Sigmoid colon (tissue), 7 donors: ENCODE results near the gene PRPF40A. TPM values are rescaled to one million over a fixed set of nuclear protein-coding genes. Genes with fewer than 3 reads are reported as not detected.
"Not testable (repeated sequence)": the region's sequence is repeated elsewhere in the genome, so short reads cannot be mapped to it uniquely, and the experiment has no call there.

Source experiments
- DNase-seq: peaks from one replicate; pipeline ENCODE4 v3.0.0-alpha.2; 2019
- H3K27ac ChIP-seq, 4 donors: fragments of 200-600 bp; sonication (generic); one replicate each; pipeline ENCODE4 v1.5.1; 2016 to 2019; ENCODE audit warnings: mild to moderate bottlenecking in 1 of 4
- H3K27me3 ChIP-seq, 3 donors: fragments of 200-600 bp; sonication (generic); one replicate each; pipeline ENCODE4 v1.5.1; 2019; ENCODE audit warnings: mild to moderate bottlenecking in 1 of 3
- H3K36me3 ChIP-seq, 4 donors: fragments of 200-600 bp; sonication (generic); one replicate each; pipeline ENCODE4 v1.5.1; 2016 to 2019
- H3K4me1 ChIP-seq, 4 donors: fragments of 200-600 bp; sonication (generic); one replicate each; pipeline ENCODE4 v1.5.1; 2017 to 2019
- H3K4me3 ChIP-seq, 4 donors: fragments of 200-600 bp; sonication (generic); one replicate each; pipeline ENCODE4 v1.5.1; 2017 to 2019; ENCODE audit warnings: mild to moderate bottlenecking in 2 of 4, moderate library complexity in 1 of 4
- H3K9me3 ChIP-seq, 4 donors: fragments of 200-600 bp in 3 of 4; sonication (generic) in 3 of 4; one replicate each; pipeline versions ENCODE4 v1.5.1 to v1.6.1; 2013 to 2019
- EP300 ChIP-seq, 4 donors: sonication (generic); formaldehyde crosslinking; IDR thresholded peaks; one replicate each; pipeline ENCODE4 v1.6.1; 2017; ENCODE audit warnings: antibody characterized with exemption in 4 of 4
- POLR2A ChIP-seq, 2 donors: fragments of 450-650 bp; IDR thresholded peaks; one replicate each; pipeline ENCODE4 v1.6.1; 2016; ENCODE audit warnings: antibody characterized with exemption in 2 of 2, mild to moderate bottlenecking in 2 of 2, moderate library complexity in 2 of 2
- POLR2AphosphoS5 ChIP-seq, 4 donors: sonication (generic); formaldehyde crosslinking; IDR thresholded peaks; one replicate each; pipeline ENCODE4 v1.6.1; 2017; ENCODE audit warnings: antibody characterized with exemption in 4 of 4
- WGBS, 2 donors: extraction: QIAGEN DNeasy Blood & Tissue Kit; methylation state at CpG; one replicate each; pipeline ENCODE4 v1.1.7; 2013; 5-methylcytosine and 5-hydroxymethylcytosine counted together
- intact Hi-C: fragments of 100-400 bp; cut with DNase I; formaldehyde crosslinking; loops from one replicate; pipeline ENCODE4 v1.15.1; 2023
- polyA plus RNA-seq, 3 donors: library from polyadenylated mRNA; stranded (reverse); fragments of 200-250 nt; gene quantifications; one replicate each; pipeline ENCODE4 v1.2.3, GENCODE V29; 2013
- total RNA-seq, 4 donors: library from RNA; depleted of rRNA; stranded (reverse); fragments of >200 nt; gene quantifications; one replicate each; pipeline ENCODE4 v1.1.0, GENCODE V29; 2016
- TF ChIP-seq, protein P1 (sequence below), 4 experiments: fragments of 450-650 bp in 3 of 4; fragments of 200-600 bp in 1 of 4; IDR thresholded peaks; one replicate each; pipeline ENCODE4 v1.5.1; 2016 to 2019; ENCODE audit warnings: antibody characterized with exemption in 4 of 4, mild to moderate bottlenecking in 3 of 4, moderate library complexity in 2 of 4
- donor health status: healthy with polysubstance abuse.
- donor health status: Bipolar disorder and iron deficiency.
- donor health status: healthy.

Gene PRPF40A
- total and polyA plus RNA-seq, 7 donors = 24.0 to 200 (median 69.2) TPM

DNA sequence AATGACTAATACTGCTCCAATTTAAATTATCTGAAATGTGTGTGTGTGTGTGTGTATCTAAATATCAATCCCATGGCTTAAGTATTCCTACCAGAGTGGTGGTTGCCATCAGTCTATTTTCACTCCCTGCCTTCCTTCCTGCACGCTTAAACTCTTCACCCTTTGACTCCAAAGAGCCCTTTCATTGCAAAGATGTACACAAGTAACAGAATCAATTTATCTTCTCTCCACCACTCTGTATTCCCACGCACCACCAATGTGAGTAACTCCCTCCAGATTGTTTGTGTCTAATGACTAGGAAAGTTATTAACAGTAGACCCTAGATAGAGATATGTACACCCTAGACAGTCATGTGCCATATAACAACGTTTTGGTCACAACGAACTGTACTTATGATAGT is 44.0 kb upstream of the PRPF40A start:
- Histone ChIP-seq H3K4me3 (no peak overlapping the region), H3K4me1 (no peaks in the 10 kb centered on the region), H3K27ac (no peak overlapping the region), H3K36me3 (peaks cover 0 to 28% (median 0%) of the 10 kb centered on the region in 4 donors), H3K27me3 (no peaks in the 10 kb centered on the region), H3K9me3 (no peaks in the 10 kb centered on the region)
- WGBS, 2 donors = 87 to 88% methylated on average over 4 of the region's 4 CpGs
- DNase-seq = no peak
- TF ChIP-seq POLR2A (IDR thresholded peaks at IDR 0.05) = no peak
- TF ChIP-seq POLR2AphosphoS5 (IDR thresholded peaks at IDR 0.05) = no peak
- TF ChIP-seq, protein P1, sequence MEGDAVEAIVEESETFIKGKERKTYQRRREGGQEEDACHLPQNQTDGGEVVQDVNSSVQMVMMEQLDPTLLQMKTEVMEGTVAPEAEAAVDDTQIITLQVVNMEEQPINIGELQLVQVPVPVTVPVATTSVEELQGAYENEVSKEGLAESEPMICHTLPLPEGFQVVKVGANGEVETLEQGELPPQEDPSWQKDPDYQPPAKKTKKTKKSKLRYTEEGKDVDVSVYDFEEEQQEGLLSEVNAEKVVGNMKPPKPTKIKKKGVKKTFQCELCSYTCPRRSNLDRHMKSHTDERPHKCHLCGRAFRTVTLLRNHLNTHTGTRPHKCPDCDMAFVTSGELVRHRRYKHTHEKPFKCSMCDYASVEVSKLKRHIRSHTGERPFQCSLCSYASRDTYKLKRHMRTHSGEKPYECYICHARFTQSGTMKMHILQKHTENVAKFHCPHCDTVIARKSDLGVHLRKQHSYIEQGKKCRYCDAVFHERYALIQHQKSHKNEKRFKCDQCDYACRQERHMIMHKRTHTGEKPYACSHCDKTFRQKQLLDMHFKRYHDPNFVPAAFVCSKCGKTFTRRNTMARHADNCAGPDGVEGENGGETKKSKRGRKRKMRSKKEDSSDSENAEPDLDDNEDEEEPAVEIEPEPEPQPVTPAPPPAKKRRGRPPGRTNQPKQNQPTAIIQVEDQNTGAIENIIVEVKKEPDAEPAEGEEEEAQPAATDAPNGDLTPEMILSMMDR (IDR thresholded peaks at IDR 0.05) = no peak
- TF ChIP-seq EP300 (IDR thresholded peaks at IDR 0.05) = no peak
- intact Hi-C loops = no loop called here

DNA sequence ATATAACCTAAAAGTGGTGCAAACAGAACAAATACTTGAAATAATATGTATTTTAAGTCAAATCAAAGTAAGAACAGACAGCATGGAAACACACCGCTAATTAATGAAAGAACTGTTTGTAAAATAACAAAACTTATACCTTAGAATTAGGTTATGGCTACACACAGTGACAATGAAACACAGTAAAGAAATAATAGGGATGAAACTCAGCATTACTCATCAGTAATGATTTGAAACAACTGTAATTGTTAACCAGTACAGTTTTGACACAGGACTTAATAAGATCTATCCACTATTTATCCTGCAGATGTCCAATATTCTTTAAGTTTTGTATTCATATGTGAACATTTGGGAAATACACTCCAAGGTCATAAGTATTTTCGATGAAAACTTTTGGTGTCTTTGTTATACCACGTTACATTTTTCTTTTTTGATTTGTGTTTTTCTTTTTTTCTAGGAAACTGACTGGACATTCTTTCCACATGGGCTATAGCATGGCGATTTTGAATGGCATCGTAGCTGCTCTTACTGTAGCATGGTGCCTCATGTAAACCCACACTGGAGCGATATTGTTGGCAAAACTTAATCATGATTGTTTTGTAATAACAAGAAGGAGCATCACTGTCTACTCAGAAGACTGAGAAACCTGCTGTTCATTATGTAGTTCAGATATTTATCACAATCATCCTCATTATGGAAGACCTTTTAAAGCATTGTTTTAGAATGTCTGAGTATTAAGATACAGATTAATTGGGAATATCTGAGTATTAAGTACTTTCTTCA is 42.2 kb upstream of the PRPF40A start:
- 96 to 97% methylated on average over 6 of the region's 6 CpGs for WGBS, 2 donors
- H3K27ac ChIP-seq = no peak overlapping the region
- TF ChIP-seq, protein P1 (IDR thresholded peaks at IDR 0.05) = no peak
- TF ChIP-seq POLR2A (IDR thresholded peaks at IDR 0.05) = no peak
- no peak for TF ChIP-seq EP300 (IDR thresholded peaks at IDR 0.05)
- no peak for TF ChIP-seq POLR2AphosphoS5 (IDR thresholded peaks at IDR 0.05)
- H3K27me3 ChIP-seq = no peaks in the 10 kb centered on the region
- H3K9me3 ChIP-seq = no peaks in the 10 kb centered on the region
- intact Hi-C loops = loop anchor here (5.0 to 10.0 kb wide), 3 partner anchors 165 to 758 kb away; partner anchors contain the start of gene RPRM
- no peaks in the 10 kb centered on the region for H3K4me1 ChIP-seq
- no peak overlapping the region for H3K4me3 ChIP-seq
- H3K36me3 ChIP-seq = peaks cover 0 to 28% (median 0%) of the 10 kb centered on the region in 4 donors
- DNase-seq = no peak

DNA sequence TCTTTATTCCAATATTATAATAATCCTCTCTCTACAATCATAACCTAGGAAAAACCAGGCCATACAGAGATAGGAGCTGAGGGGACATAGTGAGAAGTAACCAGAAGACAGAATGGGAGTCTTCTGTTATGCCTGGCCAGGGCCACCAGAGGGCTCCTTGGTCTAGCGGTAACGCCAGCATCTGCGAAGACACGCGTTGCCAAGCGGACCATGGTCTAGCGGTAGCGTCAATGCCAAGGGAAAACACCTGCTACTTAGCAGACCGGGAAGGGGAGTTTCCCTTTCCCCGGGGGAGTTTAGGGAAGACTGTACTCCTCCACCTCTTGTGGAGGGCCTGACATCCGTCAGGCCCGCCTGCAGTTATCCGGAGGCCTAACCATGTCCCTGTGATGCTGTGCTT is 37.8 kb upstream of the PRPF40A start:
- Histone ChIP-seq H3K27ac (no peak overlapping the region), H3K4me3 (no peak overlapping the region), H3K36me3 (peaks cover 0 to 36% (median 2%) of the 10 kb centered on the region in 4 donors), H3K9me3 (no peaks in the 10 kb centered on the region), H3K4me1 (no peaks in the 10 kb centered on the region), H3K27me3 (no peaks in the 10 kb centered on the region)
- TF ChIP-seq, protein P1 (IDR thresholded peaks at IDR 0.05) = peak in 2 of 4 experiments; percentile 24 to 38
- no peak for TF ChIP-seq POLR2AphosphoS5 (IDR thresholded peaks at IDR 0.05)
- intact Hi-C loops = loop anchor here (5.0 to 10.0 kb wide), 3 partner anchors 170 to 762 kb away; partner anchors contain the start of gene RPRM
- no peak for DNase-seq
- WGBS, 2 donors = 93 to 97% methylated on average over 13 of the region's 13 CpGs

DNA sequence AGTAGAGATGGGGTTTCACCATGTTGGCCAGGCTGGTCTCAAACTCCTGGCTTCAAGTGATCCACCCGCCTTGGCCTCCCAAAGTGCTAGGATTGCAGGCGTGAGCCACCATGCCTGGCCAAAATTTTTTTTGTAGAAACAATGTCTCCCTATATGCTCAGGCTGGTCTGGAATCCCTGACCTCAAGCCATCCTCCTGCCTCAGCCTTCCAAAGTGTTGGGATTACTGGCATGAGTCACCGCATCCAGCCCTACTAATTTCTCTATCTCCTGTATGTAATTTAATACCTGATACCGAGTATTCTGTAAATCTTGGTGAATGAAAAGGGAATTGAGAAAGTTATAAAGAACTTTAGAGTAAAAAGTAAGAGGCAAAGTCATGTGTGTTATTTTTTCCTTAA is 30.5 kb upstream of the PRPF40A start:
- H3K27me3 ChIP-seq, H3K4me3 ChIP-seq, intact Hi-C loops, H3K36me3 ChIP-seq, DNase-seq, H3K27ac ChIP-seq, H3K9me3 ChIP-seq: not testable (repeated sequence)
- H3K4me1 ChIP-seq = peaks cover 0 to 17% (median 4%) of the 10 kb centered on the region in 4 donors
- 94% methylated on average over 4 of the region's 4 CpGs for WGBS, 2 donors

DNA sequence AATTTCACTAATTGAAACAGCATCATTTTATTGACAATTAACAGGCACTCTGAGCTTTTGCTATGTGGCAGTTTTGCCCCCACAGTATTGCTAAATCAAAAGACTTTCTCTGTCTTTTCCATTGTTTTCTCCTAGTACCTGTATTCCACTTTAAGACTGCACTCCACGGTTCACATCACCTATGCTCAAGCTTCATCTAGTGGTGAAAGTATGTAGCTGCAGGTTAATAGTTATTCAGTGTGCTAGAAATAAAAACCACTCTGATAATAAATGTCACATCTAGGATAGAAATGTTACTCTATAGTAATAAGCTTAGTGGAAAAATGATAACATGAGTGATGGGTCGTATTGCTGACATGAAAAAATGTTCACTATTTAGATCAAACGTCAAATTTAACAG is 25.7 kb upstream of the PRPF40A start:
- H3K4me3 ChIP-seq = no peak overlapping the region
- H3K27me3 ChIP-seq = no peaks in the 10 kb centered on the region
- peaks cover 0 to 17% (median 4%) of the 10 kb centered on the region in 4 donors for H3K4me1 ChIP-seq
- peaks cover 0 to 15% (median 1%) of the 10 kb centered on the region in 4 donors for H3K36me3 ChIP-seq
- H3K9me3 ChIP-seq = no peaks in the 10 kb centered on the region
- 50 to 71% methylated on average over 3 of the region's 3 CpGs for WGBS, 2 donors
- no peak for DNase-seq
- H3K27ac ChIP-seq = no peak overlapping the region
- no peak for TF ChIP-seq POLR2A (IDR thresholded peaks at IDR 0.05)
- TF ChIP-seq, protein P1 (IDR thresholded peaks at IDR 0.05) = peak in 1 of 4 experiments; percentile 44
- no peak for TF ChIP-seq EP300 (IDR thresholded peaks at IDR 0.05)
- intact Hi-C loops = no loop called here
